ENCODE results near the gene MSGN1. TPM values are rescaled to one million over a fixed set of nuclear protein-coding genes. Genes with fewer than 3 reads are reported as not detected.

Gene MSGN1
- total and polyA plus RNA-seq, 2 of the 4 experiments (the other 2 are of a cell fraction), result not detected

DNA sequence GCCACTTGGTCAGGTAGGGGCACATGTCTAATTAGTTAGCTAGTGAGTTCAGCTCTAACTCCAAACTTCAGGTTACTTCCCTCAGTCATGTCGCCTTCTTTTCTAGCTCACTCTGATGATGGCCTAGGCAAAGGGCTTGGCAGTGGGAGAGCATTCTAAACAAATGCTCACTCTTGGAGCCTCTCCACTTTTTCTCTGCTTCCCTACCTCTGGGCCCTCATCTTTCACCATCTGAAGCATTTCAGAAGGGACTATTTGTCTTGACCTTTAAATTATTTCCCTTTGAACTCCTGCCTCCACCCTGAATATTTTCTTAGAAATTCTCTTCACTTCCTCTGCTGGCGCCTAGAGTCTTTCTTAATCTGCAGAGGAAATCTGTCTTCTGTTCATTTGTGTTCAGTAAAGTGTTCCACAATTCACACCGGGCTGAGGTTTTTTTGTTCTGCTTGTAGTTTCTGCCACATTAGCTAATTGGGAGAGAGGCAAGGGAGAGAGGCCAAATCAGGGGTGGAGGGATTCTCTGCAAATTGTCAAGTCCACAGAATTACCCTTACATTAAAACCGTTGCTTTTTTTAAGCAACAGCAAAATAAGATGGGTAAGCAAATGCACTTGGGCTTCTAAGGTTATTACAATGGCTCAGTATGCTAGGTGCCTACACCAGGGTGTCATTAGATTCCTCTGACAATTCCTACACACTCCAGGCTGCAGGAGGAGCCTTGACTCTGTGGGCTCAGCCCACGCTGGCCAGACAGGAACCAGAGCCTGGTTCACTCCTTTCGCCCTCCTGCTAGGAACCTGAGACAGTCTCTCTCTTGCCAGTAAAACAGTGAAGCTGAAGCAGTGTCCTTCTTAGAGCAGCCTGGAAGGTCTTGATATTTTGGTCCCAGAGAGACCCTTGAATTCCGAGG, 5.5 kb downstream of the MSGN1 start (continued):
- no peak for TF ChIP-seq RCOR1 (IDR thresholded peaks at IDR 0.05; ENCODE audit: insufficient replicate concordance, low read length)

DNA sequence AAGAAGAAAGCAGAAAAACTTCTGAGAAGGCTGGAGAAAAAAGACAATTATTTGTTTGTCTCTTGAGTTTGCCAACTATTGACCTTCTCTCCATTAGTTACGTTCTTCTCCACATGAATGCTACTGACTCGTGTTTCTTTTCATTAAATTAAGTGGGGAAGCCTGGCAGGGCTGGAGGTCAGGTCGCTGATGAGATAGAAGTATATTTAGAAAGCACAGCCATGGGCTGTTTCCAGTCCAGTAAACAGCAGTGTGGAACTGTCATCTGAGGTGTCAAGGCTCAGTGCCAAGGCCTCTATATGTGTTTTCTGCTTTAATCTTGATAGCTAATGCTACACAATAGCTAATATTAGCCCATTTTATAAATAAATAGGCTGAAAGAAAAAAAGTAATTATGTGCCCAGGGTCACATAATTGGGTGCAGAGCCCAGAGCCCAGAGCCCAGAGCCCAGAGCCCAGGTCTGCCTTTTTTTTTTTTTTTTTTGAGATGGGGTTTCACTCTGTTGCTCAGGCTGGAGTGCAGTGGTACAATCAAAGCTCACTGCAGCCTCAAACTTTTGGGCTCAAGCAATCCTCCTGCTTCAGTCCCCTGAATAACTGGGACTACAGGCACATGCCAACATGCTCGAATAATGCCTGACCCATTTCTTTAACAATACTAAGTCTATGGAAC, 6.3 kb downstream of the MSGN1 start:
- H2AK9ac ChIP-seq (replicated peaks; ENCODE audit: low read depth, low read length, poor library complexity), result no peak overlapping the region
- H3K27me3 ChIP-seq (ENCODE audit: control insufficient read depth, insufficient read depth, low read length), result peaks cover 16% of the 10 kb centered on the region
- no peak overlapping the region for H2AK5ac ChIP-seq (ENCODE audit: low read depth, low read length)
- no peak overlapping the region for H2AFZ ChIP-seq (replicated peaks; ENCODE audit: low read length, poor library complexity)
- H3K9me3 ChIP-seq (ENCODE audit: control insufficient read depth, insufficient read depth, low read length), result no peaks in the 10 kb centered on the region
- no CpG with 5 or more reads among the region's 4 CpGs for WGBS, 2 experiments (ENCODE audit: extremely low coverage in 2 of 2, insufficient read length in 1 of 2)
- dilution Hi-C loops (cut with HindIII; ENCODE audit: low sequenced_read_pairs, unreplicated experiment) (no loop called here), in situ Hi-C loops (cut with MboI; ENCODE audit: low sequenced_read_pairs) (no loop called here), intact Hi-C loops (cut with micrococcal nuclease) (no loop called here)
- POLR2A ChIA-PET (ENCODE audit: unreplicated experiment), result no interaction called here
- no peaks in the 10 kb centered on the region for H3K9me1 ChIP-seq (ENCODE audit: insufficient read depth, low read length)
- H3K4me3 ChIP-seq (ENCODE audit: insufficient read depth, low read depth, low read length), result no peak overlapping the region
- H2BK120ac ChIP-seq (ENCODE audit: low read depth, low read length), result no peak overlapping the region
- ATAC-seq (ENCODE audit: low read depth) (no peak), DNase-seq (no peak)
- no peak overlapping the region for H3K4me2 ChIP-seq (ENCODE audit: low read depth, low read length)
- H2BK15ac ChIP-seq (ENCODE audit: low read depth, low read length), result no peak overlapping the region
- H3K14ac ChIP-seq (replicated peaks; ENCODE audit: low read depth, low read length), result no peak overlapping the region
- H4K20me1 ChIP-seq (ENCODE audit: insufficient read depth, low read length), result no peaks in the 10 kb centered on the region
- H3K4ac ChIP-seq (ENCODE audit: low read depth, low read length), result no peak overlapping the region
- H3K4me1 ChIP-seq (ENCODE audit: control insufficient read depth, insufficient read depth, low read length), result no peaks in the 10 kb centered on the region
- no peak overlapping the region for H3K18ac ChIP-seq (ENCODE audit: low read depth, low read length)
- H3K23ac ChIP-seq (ENCODE audit: low read depth, low read length), result no peak overlapping the region
- no peak overlapping the region for H3K9ac ChIP-seq (ENCODE audit: low read depth, low read length)
- H4K91ac ChIP-seq (ENCODE audit: insufficient read depth, low read depth, low read length), result no peak overlapping the region
- no peak overlapping the region for H2BK5ac ChIP-seq (ENCODE audit: low read depth, low read length, poor library complexity, severe bottlenecking)
- H4K5ac ChIP-seq (ENCODE audit: low read depth, low read length), result no peak overlapping the region
- H3K36me3 ChIP-seq (ENCODE audit: control insufficient read depth, insufficient read depth, low read length), result no peaks in the 10 kb centered on the region
- no peaks in the 10 kb centered on the region for H3K79me1 ChIP-seq (ENCODE audit: low read depth in 1 of 2, low read length in 2 of 2)
- CTCF ChIA-PET, result no interaction called here
- no peak overlapping the region for H2BK20ac ChIP-seq (ENCODE audit: low read depth, low read length)
- H4K8ac ChIP-seq (ENCODE audit: low read depth in 2 of 2, low read length in 2 of 2), result no peak overlapping the region
- H3K56ac ChIP-seq (ENCODE audit: extremely low read depth, insufficient read depth, low read length), result no peak overlapping the region
- H3K27ac ChIP-seq (ENCODE audit: insufficient read depth, low read length), result no peak overlapping the region
- no TSS peak for BruUV-seq (replicated peaks)
- no peak for TF ChIP-seq FOS (IDR thresholded peaks at IDR 0.05; ENCODE audit: low read depth, low read length)
- TF ChIP-seq MAZ (IDR thresholded peaks at IDR 0.05; ENCODE audit: borderline replicate concordance, low read depth, low read length), result no peak
- TF ChIP-seq MAFK (IDR thresholded peaks at IDR 0.05; ENCODE audit: low read depth, low read length), result no peak
- TF ChIP-seq, protein P1, sequence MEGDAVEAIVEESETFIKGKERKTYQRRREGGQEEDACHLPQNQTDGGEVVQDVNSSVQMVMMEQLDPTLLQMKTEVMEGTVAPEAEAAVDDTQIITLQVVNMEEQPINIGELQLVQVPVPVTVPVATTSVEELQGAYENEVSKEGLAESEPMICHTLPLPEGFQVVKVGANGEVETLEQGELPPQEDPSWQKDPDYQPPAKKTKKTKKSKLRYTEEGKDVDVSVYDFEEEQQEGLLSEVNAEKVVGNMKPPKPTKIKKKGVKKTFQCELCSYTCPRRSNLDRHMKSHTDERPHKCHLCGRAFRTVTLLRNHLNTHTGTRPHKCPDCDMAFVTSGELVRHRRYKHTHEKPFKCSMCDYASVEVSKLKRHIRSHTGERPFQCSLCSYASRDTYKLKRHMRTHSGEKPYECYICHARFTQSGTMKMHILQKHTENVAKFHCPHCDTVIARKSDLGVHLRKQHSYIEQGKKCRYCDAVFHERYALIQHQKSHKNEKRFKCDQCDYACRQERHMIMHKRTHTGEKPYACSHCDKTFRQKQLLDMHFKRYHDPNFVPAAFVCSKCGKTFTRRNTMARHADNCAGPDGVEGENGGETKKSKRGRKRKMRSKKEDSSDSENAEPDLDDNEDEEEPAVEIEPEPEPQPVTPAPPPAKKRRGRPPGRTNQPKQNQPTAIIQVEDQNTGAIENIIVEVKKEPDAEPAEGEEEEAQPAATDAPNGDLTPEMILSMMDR (conservative IDR thresholded peaks at IDR 0.05; ENCODE audit: low read depth, low read length), result no peak
- no peak for TF ChIP-seq RAD21 (IDR thresholded peaks at IDR 0.05; ENCODE audit: low read length)
- no peak for TF ChIP-seq RFX5 (IDR thresholded peaks at IDR 0.05; ENCODE audit: low read depth, low read length)
- no peak for TF ChIP-seq CEBPB (IDR thresholded peaks at IDR 0.05; ENCODE audit: low read depth, low read length)
- TF ChIP-seq CHD1 (IDR thresholded peaks at IDR 0.05; ENCODE audit: low read depth, low read length), result no peak
- TF ChIP-seq, protein P2, sequence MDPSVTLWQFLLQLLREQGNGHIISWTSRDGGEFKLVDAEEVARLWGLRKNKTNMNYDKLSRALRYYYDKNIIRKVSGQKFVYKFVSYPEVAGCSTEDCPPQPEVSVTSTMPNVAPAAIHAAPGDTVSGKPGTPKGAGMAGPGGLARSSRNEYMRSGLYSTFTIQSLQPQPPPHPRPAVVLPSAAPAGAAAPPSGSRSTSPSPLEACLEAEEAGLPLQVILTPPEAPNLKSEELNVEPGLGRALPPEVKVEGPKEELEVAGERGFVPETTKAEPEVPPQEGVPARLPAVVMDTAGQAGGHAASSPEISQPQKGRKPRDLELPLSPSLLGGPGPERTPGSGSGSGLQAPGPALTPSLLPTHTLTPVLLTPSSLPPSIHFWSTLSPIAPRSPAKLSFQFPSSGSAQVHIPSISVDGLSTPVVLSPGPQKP (IDR thresholded peaks at IDR 0.05; ENCODE audit: borderline replicate concordance, low read depth, low read length), result no peak
- no peak for TF ChIP-seq RCOR1 (IDR thresholded peaks at IDR 0.05; ENCODE audit: insufficient replicate concordance, low read length)
- no peak for TF ChIP-seq SMC3 (IDR thresholded peaks at IDR 0.05; ENCODE audit: low read depth, low read length)
